G401 (cell line): ENCODE results near the gene SERPINB4. TPM values are rescaled to one million over a fixed set of nuclear protein-coding genes. Genes with fewer than 3 reads are reported as not detected.
"Not testable (repeated sequence)": the region's sequence is repeated elsewhere in the genome, so short reads cannot be mapped to it uniquely, and the experiment has no call there.

Source experiments
- DNase-seq: peaks from one replicate; pipeline ENCODE4 v3.0.0-alpha.2; 2015; ENCODE audit warnings: low spot score
- in situ Hi-C: cut with HindIII; loops from 2 replicates; pipeline ENCODE4 v1.10.0; 2016; ENCODE audit warnings: low sequenced_read_pairs, mixed read lengths
- total RNA-seq: library from RNA; depleted of rRNA; stranded (reverse); fragments of >200 nt; shearing (Covaris generic); gene quantifications from 2 replicates; pipeline ENCODE4 v1.2.3, GENCODE V29; 2014

The SERPINB4 gene
- total RNA-seq, 1 experiment from 2014 or later = not detected

DNA sequence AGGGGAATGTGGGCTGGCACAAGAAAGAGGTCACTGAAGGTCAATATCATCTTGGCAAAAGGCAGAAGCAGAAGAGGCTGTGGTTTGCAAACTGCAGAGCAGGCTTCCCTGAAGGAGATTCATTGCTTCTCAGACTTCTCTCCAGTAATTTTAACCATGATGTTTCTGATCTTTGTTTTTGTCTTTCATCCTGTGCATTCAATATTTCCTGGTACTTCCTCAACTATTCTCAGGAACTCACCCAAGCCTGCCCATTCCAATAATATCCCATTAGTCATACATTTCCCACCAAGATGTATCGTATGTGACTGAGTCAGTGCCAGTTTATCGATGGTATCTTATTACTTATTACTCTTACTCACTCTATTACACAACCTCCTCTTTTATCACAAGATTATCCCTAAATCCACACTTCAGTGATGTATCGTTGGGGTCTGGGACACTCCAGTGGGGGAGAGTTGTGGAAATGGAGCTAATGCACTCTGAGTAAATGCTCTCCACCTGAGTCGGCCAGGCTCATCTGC lies 2.8 kb downstream of the SERPINB4 start:
- DNase-seq, in situ Hi-C loops: not testable (repeated sequence)

DNA sequence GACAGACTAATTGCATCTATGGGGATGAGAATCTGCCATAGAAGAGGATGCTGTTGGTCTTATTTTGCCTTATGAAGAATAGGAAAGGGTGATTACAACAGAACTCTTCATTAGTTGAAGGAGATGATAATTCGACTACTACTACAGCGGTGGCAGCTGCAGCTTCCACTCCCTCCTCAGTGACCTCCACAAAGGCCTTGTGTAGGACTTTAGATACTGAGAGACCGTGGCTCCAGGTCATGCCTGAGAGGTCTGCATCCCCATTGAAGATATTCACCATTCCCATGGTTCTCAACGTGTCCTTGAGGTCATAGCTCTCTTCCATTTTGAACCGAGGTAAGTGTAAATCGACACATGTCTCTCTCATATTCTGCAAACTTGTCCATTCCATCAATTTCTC lies 6.4 kb downstream of the SERPINB4 start:
- DNase-seq = no peak
- in situ Hi-C loops = no loop called here

DNA sequence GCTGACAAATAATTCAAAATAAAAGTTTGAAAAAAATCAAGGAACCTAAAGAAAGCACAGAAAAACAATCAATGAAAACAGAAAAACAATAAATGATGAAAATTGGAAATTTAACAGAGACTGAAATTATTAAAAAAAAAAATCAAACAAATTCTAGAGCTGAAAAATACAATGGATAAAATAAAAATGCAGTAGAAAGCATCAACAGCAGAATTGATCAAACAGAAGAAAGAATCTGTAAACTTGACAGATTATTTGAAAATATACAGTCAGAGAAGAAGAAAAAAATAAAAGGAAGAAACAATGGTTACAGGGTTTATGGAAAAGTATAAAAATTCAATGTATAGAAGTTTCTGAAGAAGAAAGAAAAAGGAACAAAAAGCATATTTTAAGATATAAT lies 16.2 kb downstream of the SERPINB4 start:
- in situ Hi-C loops = no loop called here
- no peak for DNase-seq

DNA sequence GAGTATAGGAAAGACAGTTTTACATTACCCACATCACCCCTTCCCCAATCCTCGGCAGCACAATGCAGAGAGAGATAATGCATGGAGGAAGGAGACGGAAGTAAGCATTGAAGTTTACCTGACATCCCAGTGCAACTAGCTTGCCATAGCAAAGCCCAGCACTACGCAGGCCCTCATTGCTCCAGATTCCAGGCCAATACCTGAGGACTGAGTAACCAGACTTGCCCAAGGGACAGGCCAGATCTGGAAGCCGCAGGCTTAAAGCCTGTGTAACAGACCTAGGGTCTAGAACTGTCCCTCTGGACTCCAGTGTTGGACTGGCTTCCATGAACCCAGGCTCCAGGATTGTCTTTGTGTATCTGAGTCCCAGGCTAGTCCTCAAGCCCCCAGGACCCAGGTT lies 17.6 kb downstream of the SERPINB4 start:
- in situ Hi-C loops = no loop called here
- no peak for DNase-seq

DNA sequence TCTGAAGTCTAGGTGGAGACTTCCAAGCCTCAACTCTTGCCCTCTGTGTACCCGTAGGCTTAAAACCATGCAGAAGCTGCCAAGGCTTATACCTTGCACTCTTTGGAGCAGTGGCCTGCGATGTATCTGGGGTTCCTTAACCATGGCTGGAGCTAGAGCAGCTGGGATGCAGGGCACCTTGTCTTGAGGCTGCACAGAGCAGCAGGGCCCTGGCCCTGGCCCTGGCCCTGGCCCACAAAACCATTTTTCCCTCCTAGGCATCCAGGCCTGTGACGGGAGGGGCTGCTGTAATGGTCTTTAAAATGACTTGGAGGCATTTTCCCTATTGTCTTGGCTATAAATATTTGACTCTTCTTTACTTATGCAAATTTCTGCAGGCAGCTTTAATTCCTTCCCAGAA lies 19.2 kb downstream of the SERPINB4 start:
- in situ Hi-C loops = no loop called here
- no peak for DNase-seq

DNA sequence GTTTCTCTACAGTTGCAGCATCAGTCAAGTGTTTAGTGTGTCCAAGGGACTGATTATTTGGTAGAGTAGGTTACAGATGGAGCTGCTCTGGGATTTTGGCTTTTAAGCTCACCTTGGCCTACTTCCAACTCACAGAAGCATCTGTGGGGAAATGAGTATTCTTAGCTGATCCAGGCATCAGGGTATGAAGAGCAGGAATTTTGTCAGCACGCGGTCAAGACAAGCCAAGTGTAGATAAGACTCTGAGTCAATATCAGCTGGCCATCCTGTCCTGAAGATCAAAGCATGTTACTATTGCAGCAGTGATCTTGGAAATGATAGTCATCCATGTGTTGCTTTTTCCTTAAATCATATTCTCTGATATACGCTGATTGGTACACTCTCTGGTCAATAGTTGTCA lies 24.4 kb downstream of the SERPINB4 start:
- no peak for DNase-seq
- in situ Hi-C loops = no loop called here

DNA sequence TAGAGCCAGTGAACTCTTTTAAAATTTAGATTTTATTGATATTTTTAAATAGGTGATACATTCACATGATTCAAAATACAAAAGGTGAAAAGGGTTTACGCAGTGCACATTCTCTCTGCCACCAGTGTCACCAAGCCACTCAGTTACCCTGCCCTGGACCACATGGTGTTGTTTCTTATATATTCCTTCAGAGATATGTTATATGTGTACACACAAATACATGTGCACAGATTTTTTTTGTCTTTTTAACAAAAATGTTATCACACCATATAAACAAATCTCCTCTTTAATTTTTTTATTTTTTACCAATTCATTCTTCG lies 26.2 kb downstream of the SERPINB4 start:
- in situ Hi-C loops = no loop called here
- no peak for DNase-seq

DNA sequence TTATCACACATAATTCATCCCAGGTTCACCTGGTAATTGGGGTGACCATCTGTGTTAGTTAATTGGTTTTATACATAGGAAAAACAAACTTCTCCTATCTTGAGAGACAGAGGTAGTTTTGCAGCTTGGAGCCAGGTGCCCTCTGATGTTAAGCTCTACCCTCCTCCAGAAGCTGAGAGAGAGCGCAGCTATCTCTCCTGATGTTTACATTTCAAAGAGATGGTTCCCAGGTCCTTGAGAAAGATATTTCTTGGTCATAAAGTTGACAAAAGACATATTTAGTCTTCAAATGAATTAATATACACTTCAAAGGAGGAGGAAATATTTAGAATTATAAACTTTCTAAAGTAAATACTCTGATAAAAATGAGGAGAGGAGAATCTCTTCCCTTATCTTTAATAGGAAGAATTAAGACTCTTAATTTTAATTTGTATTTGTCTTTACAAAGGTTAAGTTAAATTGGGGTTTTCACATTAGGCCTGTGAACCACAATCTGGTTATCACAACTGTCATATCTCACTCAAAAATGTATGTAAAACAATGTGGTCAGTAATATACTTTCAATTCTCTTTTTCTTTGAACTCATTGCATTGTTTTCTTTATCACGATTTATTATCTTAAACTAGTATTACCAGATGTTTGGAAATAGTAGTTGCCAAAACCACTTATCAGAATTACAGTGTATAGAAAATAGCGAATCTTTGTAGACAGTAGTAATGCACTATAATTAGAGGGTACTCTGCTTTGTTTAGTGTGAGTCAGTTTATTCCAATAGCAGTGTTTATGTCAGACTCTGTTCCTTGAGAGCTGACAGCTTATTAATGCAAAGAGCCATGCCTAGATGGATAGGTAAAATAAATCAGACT lies 26.8 kb downstream of the SERPINB4 start:
- in situ Hi-C loops = no loop called here
- DNase-seq = no peak

DNA sequence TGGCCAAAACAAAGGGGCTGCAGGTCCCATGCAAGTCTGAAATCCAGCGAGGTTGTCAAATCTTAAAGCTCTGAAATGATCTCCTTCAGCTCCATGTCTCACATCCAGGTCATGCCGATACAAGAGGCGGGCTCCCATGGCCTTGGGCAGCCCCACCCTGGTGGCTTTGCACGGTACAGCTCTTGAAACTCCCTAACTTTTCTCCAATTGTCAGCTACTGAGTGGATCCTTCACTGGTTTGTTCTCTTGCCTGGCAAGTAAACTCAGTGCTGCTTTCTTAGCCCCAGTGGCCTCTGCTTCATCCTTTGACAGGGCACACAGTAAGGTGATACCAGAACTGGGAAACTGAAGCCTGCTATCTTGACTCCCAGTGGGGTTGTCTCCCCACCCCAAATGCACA lies 30.6 kb downstream of the SERPINB4 start:
- no peak for DNase-seq
- in situ Hi-C loops = no loop called here

DNA sequence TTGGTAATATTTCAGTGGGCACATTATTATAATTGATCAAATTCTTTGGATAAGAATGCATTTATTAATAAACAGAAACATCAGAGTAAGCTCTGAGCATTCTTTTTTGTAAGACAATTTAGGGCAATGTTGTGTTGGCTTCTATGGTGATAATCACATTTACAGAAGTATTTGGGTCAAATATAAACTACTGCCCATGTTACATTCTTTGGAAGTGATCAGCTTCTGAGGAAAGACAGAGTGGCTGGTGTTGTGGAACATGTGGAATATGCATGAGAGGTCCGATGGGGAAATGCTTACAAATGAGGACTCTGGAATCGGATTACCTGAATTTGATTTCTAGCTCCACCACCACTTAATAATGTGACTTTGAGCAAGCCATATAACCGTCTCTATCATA lies 37.5 kb downstream of the SERPINB4 start:
- no peak for DNase-seq
- in situ Hi-C loops = no loop called here

DNA sequence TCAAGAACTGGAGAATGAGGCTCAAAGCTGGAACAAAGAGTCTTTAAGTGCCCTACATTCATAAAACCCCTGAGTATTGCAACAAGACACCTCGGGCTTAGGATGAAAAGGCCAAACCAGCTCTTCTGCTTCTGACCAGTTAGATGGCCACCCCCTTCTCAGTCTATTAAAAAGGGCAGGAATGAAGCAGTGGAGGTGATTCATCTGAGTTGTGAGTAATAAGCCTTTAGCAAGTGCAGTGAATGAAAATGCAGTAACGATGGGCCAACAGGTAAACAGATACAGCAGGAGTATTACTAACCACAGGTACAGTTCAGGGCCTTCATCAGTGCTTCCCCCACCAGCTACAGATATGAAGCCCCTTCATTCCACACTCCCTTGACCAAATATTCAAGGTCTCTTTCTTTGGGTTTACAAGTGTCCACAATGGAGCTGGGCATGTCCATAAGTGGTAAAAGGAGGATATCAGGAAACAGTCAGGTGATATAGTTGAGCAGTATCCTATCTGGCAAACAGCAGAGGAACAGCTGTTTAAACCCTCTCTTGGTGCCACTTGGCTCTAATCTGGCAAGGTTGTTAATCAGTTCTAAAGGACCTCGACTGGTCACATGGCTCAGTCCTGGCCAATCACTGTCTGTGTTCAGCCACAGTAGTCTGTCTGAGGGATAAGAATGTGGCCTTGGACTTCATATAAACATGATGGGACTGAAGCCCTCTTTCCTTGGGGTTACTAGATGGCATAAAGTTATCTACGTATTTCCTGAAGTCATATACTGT lies 39.1 kb downstream of the SERPINB4 start:
- in situ Hi-C loops = no loop called here
- no peak for DNase-seq

DNA sequence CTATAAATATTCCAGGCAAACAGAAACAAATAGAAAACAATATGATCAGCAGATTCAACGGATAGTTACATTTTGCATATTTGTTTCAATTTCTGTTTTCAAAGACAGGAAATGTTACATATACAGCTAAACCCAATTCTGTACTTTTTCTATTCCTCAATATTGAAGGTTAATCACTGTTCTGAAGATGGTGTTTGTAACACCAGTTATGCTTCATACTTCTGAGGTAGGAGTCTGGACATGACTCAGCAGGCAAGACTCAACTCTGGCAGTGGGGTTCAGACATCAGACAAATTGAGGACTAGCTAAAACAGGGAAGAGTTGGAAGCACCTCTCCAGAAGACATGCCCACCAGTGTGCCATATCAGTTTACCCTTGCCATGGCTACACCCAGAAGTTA lies 40.3 kb downstream of the SERPINB4 start:
- DNase-seq = no peak
- in situ Hi-C loops = no loop called here

DNA sequence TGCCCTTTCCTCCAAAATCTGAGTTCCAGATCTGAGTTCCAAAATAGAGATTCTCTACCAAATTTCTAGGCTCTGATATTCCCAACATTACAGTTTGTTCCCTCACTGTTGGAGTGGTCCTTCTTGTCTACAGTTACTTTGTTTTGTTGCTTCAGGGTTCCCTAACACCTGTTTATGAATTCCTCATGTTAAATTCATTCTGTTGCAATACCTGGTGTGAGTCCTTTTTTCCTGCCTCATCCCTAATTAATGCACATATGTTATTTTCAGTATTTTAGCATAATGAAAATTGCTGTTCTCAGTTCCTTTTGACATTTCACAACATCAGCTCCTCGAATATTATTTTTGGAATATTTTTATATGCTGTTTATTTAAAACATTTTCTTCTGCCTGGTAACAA lies 40.7 kb downstream of the SERPINB4 start:
- DNase-seq = no peak
- in situ Hi-C loops = no loop called here

DNA sequence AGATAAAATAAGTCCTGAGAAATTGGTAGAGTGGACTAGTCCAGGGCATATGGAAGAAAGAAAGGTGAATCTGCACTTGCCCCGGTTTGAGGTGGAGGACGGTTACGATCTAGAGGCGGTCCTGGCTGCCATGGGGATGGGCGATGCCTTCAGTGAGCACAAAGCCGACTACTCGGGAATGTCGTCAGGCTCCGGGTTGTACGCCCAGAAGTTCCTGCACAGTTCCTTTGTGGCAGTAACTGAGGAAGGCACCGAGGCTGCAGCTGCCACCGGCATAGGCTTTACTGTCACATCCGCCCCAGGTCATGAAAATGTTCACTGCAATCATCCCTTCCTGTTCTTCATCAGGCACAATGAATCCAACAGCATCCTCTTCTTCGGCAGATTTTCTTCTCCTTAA lies 47.1 kb downstream of the SERPINB4 start:
- no peak for DNase-seq
- in situ Hi-C loops = no loop called here

DNA sequence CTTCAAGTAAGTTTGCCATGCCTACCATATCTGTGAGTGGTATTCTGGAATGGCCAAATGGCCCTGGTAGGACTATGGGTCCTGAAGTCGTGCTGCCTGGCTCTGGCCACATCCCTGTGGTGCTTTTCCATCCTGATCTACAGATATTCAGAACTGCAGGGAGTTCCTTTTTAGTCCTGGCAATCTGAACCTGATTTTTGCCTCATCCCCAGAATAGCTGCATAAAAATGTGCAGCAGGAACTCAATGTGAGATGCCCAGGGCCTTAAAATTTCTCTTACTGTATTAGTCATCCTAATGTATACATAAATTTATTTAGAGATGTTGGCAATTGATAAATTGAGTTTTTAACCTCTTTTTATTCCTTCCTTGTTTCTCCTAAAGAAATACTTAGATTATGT lies 51.6 kb downstream of the SERPINB4 start:
- in situ Hi-C loops = no loop called here

DNA sequence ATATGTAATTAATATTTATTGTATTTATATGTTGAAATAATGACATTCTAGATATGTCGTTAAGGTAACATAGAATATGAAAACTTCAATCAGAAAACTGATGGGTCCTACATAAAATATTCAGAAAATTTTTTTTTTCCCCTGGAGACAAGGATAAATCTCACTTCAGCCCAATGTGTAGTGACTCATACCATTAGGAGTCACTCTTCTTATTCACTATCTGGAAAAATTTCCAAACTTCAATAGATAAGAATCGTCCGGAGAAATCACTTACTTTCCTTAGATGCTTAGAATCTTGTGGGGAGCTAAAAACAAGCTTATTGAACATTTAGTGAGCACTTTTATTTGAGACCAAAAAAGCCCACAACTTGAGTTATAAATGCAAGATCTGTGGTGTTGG lies 52.3 kb downstream of the SERPINB4 start:
- in situ Hi-C loops = no loop called here

More for the DNA sequence above, 51.6 kb downstream of the SERPINB4 start:
- no peak for DNase-seq

DNA sequence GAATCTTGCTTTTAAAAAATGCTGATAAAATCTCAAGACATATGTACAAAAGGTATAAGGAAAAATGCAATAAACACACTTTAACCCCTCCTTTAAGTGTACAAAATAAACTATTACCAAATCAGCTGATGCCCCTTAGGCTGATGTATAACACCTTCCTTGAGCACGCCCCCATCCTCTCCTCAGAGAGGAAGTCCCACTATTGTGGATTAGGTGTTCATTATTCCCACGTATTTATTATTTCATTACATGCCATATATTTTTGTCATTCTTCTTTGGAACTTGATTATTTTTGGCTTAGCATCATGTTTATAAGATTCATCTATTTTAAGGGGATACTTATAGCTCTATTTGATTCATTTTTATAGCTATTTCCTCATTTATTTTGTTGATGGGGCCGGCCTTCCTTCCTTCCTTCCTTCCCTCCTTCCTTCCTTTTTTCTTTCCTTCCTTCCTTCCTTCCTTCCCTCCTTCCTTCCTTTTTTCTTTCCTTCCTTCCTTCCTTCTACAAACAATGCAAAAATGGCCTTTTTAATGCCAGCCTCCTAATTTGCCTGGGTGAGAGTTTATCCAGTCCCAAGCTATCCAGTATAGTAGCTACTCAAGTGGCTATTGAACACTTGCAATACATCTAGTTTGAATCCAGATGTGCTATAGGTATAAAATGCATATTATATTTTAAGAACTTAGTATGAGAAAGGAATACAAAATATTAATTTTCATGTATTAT lies 52.9 kb downstream of the SERPINB4 start:
- in situ Hi-C loops = no loop called here
- no peak for DNase-seq

More for the DNA sequence above, 52.3 kb downstream of the SERPINB4 start:
- no peak for DNase-seq

DNA sequence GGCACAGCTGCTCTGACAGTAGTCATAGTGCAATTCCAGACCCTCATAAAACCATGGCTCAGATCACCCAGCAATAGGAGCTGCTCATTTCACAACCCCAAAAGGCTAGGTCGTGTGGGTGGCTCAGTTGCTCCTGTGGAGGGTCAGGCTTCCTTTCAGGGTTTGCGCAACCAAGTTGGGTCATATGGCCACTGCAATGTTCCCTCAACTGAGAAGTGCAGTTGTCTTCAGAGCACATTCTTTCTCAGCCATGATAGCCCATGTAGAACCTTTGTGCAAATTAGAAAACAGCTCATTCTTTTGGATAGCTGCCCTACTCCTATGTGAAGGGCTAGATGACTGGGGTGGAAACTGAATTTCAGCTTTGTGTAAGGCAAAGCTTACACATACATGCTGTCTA lies 53.7 kb downstream of the SERPINB4 start:
- no peak for DNase-seq
- in situ Hi-C loops = no loop called here

DNA sequence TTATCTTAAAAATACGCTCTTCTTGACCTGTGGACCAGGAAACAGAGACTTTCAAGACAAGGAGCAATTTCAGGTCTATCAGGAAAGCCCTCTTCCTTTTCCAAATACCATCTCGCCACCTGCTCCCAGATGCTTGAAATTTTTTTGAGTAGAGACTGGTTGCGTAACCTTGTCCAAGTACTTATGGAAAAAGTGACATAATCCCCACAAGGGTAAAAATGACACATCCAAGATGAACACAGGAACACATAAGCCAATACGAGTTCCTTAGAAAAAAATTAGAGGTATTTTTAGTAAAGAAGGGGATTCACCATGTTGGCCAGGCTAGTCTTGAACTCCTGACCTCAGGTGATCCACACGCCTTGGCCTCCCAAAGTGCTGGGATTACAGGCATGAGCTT lies 55.1 kb downstream of the SERPINB4 start:
- in situ Hi-C loops = no loop called here
- no peak for DNase-seq
